GM06990 (cell line): ENCODE results near the gene PLEKHH3.

Experiments
- DNase-seq: peaks from one replicate; pipeline ENCODE4 v3.0.0-alpha.2; 2011; ENCODE audit not compliant: insufficient read length; ENCODE audit errors: extremely low read depth
- H3K27me3 ChIP-seq: replicated peaks from 2 replicates; pipeline ENCODE4 v1.6.0; 2011; ENCODE audit warnings: low read length; ENCODE audit not compliant: control insufficient read depth, insufficient read depth
- H3K36me3 ChIP-seq: 2 replicates; pipeline ENCODE4 v1.5.1; 2011; ENCODE audit warnings: low read length; ENCODE audit not compliant: control insufficient read depth, insufficient read depth
- H3K4me3 ChIP-seq: replicated peaks from 2 replicates; pipeline ENCODE4 v1.5.1; 2011; ENCODE audit warnings: low read depth, mild to moderate bottlenecking, control low read depth, low read length
- CTCF ChIP-seq: IDR thresholded peaks from 2 replicates; pipeline ENCODE4 v1.5.1; 2011; ENCODE audit warnings: low read length, control low read depth, mild to moderate bottlenecking, inconsistent platforms; ENCODE audit not compliant: insufficient read depth, poor library complexity, severe bottlenecking

Gene PLEKHH3

DNA sequence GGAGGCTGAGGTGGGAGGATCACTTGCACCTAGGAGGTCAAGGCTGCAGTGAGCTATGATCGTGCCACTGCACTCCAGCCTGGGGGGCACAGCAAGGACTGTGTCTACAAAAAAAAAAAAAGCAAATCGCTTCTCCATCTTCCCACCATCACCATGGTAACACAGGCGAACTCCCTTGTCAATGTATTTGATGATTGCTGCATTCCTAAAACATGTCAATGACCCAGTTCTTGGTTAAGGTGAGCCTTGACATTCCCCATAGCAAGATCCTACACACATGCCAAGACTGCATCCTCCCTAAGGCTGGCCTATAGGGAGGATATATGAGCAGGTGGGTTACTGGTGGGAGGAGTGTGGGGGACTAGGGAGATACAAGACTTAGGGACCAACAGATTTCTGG is 17.7 kb upstream of the PLEKHH3 start:
- TF ChIP-seq CTCF, result no peak
- Histone ChIP-seq H3K36me3 (peaks cover 33% of the 10 kb centered on the region), H3K4me3 (no peak overlapping the region), H3K27me3 (no peaks in the 10 kb centered on the region)
- DNase-seq, result no peak

GRCh38 chr17:42692489-42692888 is 15.7 kb upstream of the PLEKHH3 start:
- Histone ChIP-seq H3K4me3 (no peak overlapping the region), H3K27me3 (no peaks in the 10 kb centered on the region), H3K36me3 (peaks cover 31% of the 10 kb centered on the region)
- DNase-seq, result no peak
- no peak for TF ChIP-seq CTCF

DNA sequence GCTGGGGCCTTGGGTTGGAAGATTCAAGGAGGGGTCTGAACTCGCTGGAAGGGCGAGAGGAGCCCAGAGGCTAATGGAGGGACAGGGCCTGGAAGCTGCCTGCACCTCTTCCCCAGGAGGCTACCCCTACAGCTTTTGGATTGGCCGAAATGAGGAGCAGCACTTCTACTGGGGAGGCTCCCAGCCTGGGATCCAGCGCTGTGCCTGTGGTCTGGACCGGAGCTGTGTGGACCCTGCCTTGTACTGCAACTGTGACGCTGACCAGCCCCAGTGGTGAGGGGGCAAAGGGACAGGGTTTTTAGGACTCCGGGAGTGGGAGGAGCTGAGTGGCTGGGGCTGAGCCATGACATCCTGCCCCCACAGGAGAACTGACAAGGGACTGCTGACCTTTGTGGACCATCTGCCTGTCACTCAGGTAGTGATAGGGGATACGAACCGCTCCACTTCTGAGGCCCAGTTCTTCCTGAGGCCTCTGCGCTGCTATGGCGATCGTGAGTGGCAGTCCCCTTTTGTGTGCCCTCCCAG is 14.3 kb upstream of the PLEKHH3 start:
- peaks cover 32% of the 10 kb centered on the region for H3K36me3 ChIP-seq
- no peak overlapping the region for H3K4me3 ChIP-seq
- no peak for DNase-seq
- TF ChIP-seq CTCF, result no peak
- no peaks in the 10 kb centered on the region for H3K27me3 ChIP-seq

- no peak for TF ChIP-seq CTCF
- no peak for DNase-seq
- Histone ChIP-seq H3K27me3 (no peaks in the 10 kb centered on the region), H3K36me3 (peaks cover 35% of the 10 kb centered on the region), H3K4me3 (no peak overlapping the region)
Observed at GRCh38 chr17:42690596-42690995, 13.8 kb upstream of the PLEKHH3 start.

DNA sequence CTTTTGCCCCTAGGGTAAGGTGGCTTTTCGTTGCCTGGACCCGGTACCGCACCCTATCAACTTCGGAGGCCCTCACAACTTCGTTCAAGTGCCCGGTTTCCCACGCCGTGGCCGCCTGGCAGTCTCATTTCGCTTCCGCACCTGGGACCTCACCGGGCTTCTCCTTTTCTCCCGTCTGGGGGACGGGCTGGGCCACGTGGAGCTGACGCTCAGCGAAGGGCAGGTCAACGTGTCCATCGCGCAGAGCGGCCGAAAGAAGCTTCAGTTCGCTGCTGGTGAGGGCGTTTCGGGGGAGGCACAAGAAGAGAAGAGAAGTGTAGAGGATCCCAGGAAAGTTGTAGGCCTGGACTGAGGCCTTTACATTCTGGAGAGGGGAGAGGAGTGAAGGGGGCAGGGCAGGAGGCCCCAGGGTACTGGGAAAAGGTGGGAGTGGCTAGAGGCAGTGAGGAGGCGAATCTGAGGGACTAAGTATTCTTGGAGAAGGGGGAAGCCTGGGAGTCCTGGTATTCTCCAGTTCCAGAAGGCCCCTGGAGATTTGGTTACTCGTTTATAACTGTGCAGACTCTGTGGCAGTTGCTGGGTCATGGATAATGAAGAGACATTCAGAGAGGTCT is 11.0 kb upstream of the PLEKHH3 start:
- Histone ChIP-seq H3K36me3 (peaks cover 29% of the 10 kb centered on the region), H3K4me3 (no peak overlapping the region), H3K27me3 (no peaks in the 10 kb centered on the region)
- no peak for DNase-seq
- no peak for TF ChIP-seq CTCF

DNA sequence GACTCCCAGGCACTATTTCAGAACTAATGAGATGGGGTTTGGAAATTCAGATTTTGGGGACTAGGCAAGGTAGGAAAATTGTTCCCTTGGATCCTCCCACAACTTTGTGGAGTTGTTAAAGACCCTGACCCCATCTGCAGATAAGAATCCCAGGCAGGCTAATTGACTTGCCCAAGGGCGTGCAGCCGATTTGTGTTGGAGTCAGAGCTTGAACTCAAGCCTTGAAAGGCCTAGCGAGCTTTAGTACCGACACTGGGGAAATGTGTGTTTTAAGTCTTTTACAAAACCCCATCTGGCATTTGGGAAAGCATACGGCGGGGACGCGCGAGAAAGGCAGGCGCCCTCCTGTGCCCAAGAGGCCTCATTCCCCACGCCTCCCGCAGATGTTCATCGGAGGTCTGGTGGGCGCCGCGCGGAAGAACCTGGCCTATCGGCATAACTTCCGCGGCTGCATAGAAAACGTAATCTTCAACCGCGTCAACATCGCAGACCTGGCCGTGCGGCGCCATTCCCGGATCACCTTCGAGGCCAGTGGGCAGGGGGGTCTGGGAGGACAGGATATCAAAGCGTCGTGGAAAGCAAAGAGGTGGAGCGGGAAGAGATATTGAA is 9.8 kb upstream of the PLEKHH3 start:
- TF ChIP-seq CTCF, result no peak
- Histone ChIP-seq H3K4me3 (no peak overlapping the region), H3K27me3 (no peaks in the 10 kb centered on the region), H3K36me3 (peaks cover 24% of the 10 kb centered on the region)
- no peak for DNase-seq
